MV-4-11 (cell line): Measurements from ENCODE around the gene SLC10A3.

ENCODE experiments used
- DNase-seq: peaks from one replicate; lab custom pipeline; 2025; lab: John Stamatoyannopoulos, UW

SLC10A3 gene

GRCh38 chrX:154437971-154438893 lies 52.2 kb downstream of the SLC10A3 start:
- DNase-seq = no peak
